Measurements from ENCODE around the gene EFCAB8.

GRCh38 chr20:32922466-32922865, 63.7 kb downstream of the EFCAB8 start:
- TF ChIP-seq CTCF (IDR thresholded peaks at IDR 0.05): no peak
- TF ChIP-seq POLR2A (IDR thresholded peaks at IDR 0.05): no peak

Data from uterus (tissue), 2 donors.